Progenitor cell of endocrine pancreas (in vitro differentiated cells): ENCODE measurements around the gene MACROD2. TPM values are rescaled to one million over a fixed set of nuclear protein-coding genes. Genes with fewer than 3 reads are reported as not detected.

ENCODE experiments used
- DNase-seq: peaks from one replicate; pipeline ENCODE4 v3.0.0; 2021; ENCODE audit warnings: low spot score; ENCODE audit not compliant: unreplicated experiment
- H3K27ac Mint-ChIP-seq: 2 replicates; pipeline ENCODE4 v1.8.0; 2021; ENCODE audit warnings: mild to moderate bottlenecking, moderate library complexity, mixed read lengths
- H3K27me3 Mint-ChIP-seq: 2 replicates; pipeline ENCODE4 v1.8.0; 2021; ENCODE audit warnings: mixed read lengths
- H3K36me3 Mint-ChIP-seq: 2 replicates; pipeline ENCODE4 v1.8.0; 2022; ENCODE audit warnings: mixed read lengths; ENCODE audit not compliant: insufficient read depth
- H3K4me1 Mint-ChIP-seq: 2 replicates; pipeline ENCODE4 v1.8.0; 2021; ENCODE audit warnings: low read depth, mixed read lengths
- H3K4me3 Mint-ChIP-seq: 2 replicates; pipeline ENCODE4 v1.8.0; 2021; ENCODE audit warnings: low read depth, mild to moderate bottlenecking, moderate library complexity, mixed read lengths
- H3K9me3 Mint-ChIP-seq: 2 replicates; pipeline ENCODE4 v1.8.0; 2021; ENCODE audit warnings: low read depth, mixed read lengths
- total RNA-seq: library from RNA; stranded (reverse); gene quantifications from 2 replicates; pipeline ENCODE4 v1.2.1, GENCODE V29; 2021
- TF ChIP-seq, protein P1 (sequence below): fragments of 200-600 bp; sonication (generic); IDR thresholded peaks from one replicate; pipeline ENCODE4 v1.5.0; 2021; ENCODE audit warnings: antibody characterized with exemption, mild to moderate bottlenecking; ENCODE audit not compliant: unreplicated experiment

MACROD2 gene
- total RNA-seq, 1 donor from 2014 or later: 7.6 TPM

GRCh38 chr20:15767999-15768741, 1772.9 kb downstream of the MACROD2 start:
- Mint-ChIP-seq H3K9me3 (peaks cover 3% of the 10 kb centered on the region), H3K4me1 (peaks cover 5% of the 10 kb centered on the region), H3K27me3 (no peaks in the 10 kb centered on the region), H3K27ac (no peak overlapping the region), H3K4me3 (no peak overlapping the region), H3K36me3 (no peaks in the 10 kb centered on the region)
- TF ChIP-seq, protein P1, sequence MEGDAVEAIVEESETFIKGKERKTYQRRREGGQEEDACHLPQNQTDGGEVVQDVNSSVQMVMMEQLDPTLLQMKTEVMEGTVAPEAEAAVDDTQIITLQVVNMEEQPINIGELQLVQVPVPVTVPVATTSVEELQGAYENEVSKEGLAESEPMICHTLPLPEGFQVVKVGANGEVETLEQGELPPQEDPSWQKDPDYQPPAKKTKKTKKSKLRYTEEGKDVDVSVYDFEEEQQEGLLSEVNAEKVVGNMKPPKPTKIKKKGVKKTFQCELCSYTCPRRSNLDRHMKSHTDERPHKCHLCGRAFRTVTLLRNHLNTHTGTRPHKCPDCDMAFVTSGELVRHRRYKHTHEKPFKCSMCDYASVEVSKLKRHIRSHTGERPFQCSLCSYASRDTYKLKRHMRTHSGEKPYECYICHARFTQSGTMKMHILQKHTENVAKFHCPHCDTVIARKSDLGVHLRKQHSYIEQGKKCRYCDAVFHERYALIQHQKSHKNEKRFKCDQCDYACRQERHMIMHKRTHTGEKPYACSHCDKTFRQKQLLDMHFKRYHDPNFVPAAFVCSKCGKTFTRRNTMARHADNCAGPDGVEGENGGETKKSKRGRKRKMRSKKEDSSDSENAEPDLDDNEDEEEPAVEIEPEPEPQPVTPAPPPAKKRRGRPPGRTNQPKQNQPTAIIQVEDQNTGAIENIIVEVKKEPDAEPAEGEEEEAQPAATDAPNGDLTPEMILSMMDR: no peak
- no peak for DNase-seq

DNA sequence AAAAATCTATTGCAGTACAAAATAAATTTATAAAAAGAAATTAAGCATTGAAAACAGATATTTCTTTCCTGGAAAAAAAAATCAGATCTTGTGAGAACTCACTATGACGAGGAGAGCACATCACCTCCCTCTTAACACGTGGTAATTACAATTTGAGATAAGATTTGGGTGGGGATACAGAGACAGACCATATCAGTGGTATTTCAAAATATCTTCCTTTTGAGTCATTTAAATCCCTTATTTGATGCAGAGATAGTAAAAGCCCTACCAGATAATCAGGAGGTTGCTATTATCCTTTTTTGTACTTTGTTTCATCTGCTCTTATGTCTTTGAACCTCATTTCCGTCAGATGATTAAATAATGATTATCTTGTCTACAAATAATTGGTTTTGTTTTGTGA, 1777.5 kb downstream of the MACROD2 start:
- Mint-ChIP-seq H3K27me3 (no peaks in the 10 kb centered on the region), H3K27ac (no peak overlapping the region), H3K4me3 (no peak overlapping the region), H3K36me3 (no peaks in the 10 kb centered on the region), H3K9me3 (peaks cover 8% of the 10 kb centered on the region), H3K4me1 (peaks cover 4% of the 10 kb centered on the region)
- TF ChIP-seq, protein P1: no peak
- DNase-seq: no peak

DNA sequence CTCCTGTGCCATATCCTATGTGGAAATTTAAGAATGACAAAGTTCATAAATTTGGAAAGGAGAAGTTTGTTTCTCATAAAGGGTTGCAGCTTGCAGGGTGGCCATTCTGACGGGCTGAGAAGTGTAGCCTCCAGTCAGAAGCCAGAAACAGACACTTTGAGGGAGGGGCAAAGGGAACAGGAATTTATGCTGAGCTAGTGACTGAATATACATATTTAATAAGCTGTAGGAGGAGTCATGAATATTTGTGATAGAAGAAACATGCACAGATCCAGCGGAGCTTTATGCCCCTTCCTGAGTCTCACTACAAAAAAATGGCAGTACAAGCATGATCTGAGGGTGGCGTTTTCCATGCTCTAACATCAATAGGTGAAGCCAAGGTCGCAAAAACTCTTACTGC, 1779.6 kb downstream of the MACROD2 start:
- Mint-ChIP-seq H3K27me3 (no peaks in the 10 kb centered on the region), H3K4me1 (peaks cover 5% of the 10 kb centered on the region), H3K36me3 (no peaks in the 10 kb centered on the region), H3K27ac (no peak overlapping the region), H3K4me3 (no peak overlapping the region), H3K9me3 (peaks cover 8% of the 10 kb centered on the region)
- TF ChIP-seq, protein P1: no peak
- no peak for DNase-seq

DNA sequence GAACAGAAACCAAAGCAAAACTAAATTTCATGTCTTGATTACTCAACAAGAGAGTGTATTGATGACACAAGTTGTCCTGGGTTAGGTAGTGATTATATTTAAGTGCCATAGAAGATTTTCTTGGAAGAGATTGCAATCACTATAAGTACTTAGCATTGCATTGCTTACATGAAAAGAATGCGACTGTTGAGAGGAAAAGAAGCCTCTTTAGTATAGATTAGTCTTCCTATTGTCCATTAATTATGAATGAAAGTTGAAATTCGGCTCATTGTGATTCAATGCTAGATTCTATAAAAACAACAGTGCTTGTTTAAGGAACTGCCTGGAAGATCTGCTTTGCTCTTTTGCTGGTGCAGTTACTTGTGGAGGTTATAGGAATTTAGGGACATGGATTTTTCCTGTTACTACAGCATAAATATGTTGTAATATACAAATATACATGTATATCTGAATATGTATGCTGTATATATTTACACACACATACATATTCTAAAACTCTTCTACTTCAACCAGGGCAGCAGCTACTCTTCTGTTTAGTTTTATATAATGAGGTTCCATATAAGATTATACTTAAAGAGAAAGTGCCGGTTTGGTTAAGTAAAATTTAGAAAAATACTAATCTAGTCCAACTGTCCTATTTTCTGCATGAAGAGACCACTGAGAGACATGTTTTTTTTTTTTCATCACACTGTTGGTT, 1781.6 kb downstream of the MACROD2 start:
- H3K9me3 Mint-ChIP-seq: peaks cover 5% of the 10 kb centered on the region
- TF ChIP-seq, protein P1: no peak
- H3K27me3 Mint-ChIP-seq: no peaks in the 10 kb centered on the region

DNA sequence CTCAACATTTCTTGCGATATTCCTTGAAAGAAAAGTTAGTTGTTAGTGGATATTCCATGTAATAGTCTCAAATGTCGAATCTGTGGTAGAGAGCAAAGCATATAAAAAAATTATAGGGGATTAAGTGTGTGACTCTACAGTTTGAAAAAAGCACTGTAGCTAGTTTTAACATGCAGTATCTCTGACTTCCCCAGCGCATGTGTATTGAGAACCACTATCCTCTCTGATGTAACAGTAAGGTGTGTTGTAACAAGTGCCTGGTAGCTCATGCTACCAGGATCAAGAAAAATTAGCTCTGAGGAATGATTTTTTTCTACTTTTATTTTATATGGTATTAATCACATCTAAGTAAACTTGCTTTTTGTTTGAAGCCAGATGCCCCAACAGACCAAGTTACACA, 1788.7 kb downstream of the MACROD2 start:
- Mint-ChIP-seq H3K4me3 (no peak overlapping the region), H3K27me3 (no peaks in the 10 kb centered on the region), H3K4me1 (peaks cover 15% of the 10 kb centered on the region), H3K9me3 (no peaks in the 10 kb centered on the region), H3K27ac (no peak overlapping the region), H3K36me3 (no peaks in the 10 kb centered on the region)
- TF ChIP-seq, protein P1: no peak
- no peak for DNase-seq

More for the DNA sequence above, 1781.6 kb downstream of the MACROD2 start:
- DNase-seq: no peak
- Mint-ChIP-seq H3K36me3 (no peaks in the 10 kb centered on the region), H3K4me3 (no peak overlapping the region), H3K27ac (no peak overlapping the region), H3K4me1 (peaks cover 7% of the 10 kb centered on the region)
